Sciatic nerve (tissue), 2 donors: ENCODE data around the gene LIN28B. TPM values are rescaled to one million over a fixed set of nuclear protein-coding genes. Genes with fewer than 3 reads are reported as not detected.
"Not testable (repeated sequence)": the region's sequence is repeated elsewhere in the genome, so short reads cannot be mapped to it uniquely, and the experiment has no call there.

Source experiments
- ATAC-seq: fragments of 200-7000 bp; cut with Tn5 transposase; one replicate; pipeline ENCODE4 v1.9.1; 2020; ENCODE audit warnings: mild to moderate bottlenecking, moderate library complexity
- DNase-seq: peaks from one replicate; pipeline ENCODE4 v3.0.0-alpha.2; 2020; ENCODE audit warnings: low spot score
- intact Hi-C: fragments of 100-400 bp; cut with DNase I; formaldehyde crosslinking; loops from one replicate; pipeline ENCODE4 v1.14.2; 2022
- total RNA-seq: library from RNA; stranded (reverse); fragmentation: NEBNext Ultra II Directional; extraction: Animal tissue kit (Norgen Biotek cat#: 25700); gene quantifications from one replicate; pipeline ENCODE4 v1.2.1, GENCODE V29; 2021
- donor health status: DM: no; HTN: no; CAD: no.
- donor health status: DM: no; HTN: no; CAD: no.

LIN28B gene
- total RNA-seq: not detected

GRCh38 chr6:104956731-104957294 is at the start of gene LIN28B:
LIN28B (plus strand) TSS chr6:104957107; CDS start chr6:104957251, 144 bp downstream.
- ATAC-seq (no peak), DNase-seq (no peak)
- intact Hi-C loops: no loop called here

- intact Hi-C loops: no loop called here
- no peak for ATAC-seq
- DNase-seq: no peak
Measured at GRCh38 chr6:104908031-104908887, 48.6 kb upstream of the LIN28B start.

- ATAC-seq: no peak
- intact Hi-C loops: no loop called here
- no peak for DNase-seq
Measured at GRCh38 chr6:104908888-104909525, 47.9 kb upstream of the LIN28B start.

- intact Hi-C loops: no loop called here
- ATAC-seq: no peak
- no peak for DNase-seq
Measured at GRCh38 chr6:104921896-104922295, 35.0 kb upstream of the LIN28B start.

GRCh38 chr6:104928141-104928540 is 28.8 kb upstream of the LIN28B start:
- ATAC-seq (no peak), DNase-seq (no peak)
- intact Hi-C loops: no loop called here

- intact Hi-C loops: no loop called here
- ATAC-seq (no peak), DNase-seq (no peak)
Measured at GRCh38 chr6:104929353-104929752, 27.6 kb upstream of the LIN28B start.

GRCh38 chr6:104930939-104931338 is 26.0 kb upstream of the LIN28B start:
- intact Hi-C loops: no loop called here
- DNase-seq (no peak), ATAC-seq (no peak)

- ATAC-seq: no peak
- DNase-seq: no peak
- intact Hi-C loops: no loop called here
Measured at GRCh38 chr6:104936766-104937535, 20.0 kb upstream of the LIN28B start.

- ATAC-seq (no peak), DNase-seq (no peak)
- intact Hi-C loops: no loop called here
Measured at GRCh38 chr6:104940238-104940892, 16.5 kb upstream of the LIN28B start.

GRCh38 chr6:104940893-104941728 is 15.8 kb upstream of the LIN28B start:
- intact Hi-C loops: no loop called here
- DNase-seq: no peak
- ATAC-seq: no peak

GRCh38 chr6:104941729-104942091 is 15.2 kb upstream of the LIN28B start:
- DNase-seq (no peak), ATAC-seq (no peak)
- intact Hi-C loops: no loop called here

- ATAC-seq: no peak
- no peak for DNase-seq
- intact Hi-C loops: no loop called here
Measured at GRCh38 chr6:104943781-104944180, 13.1 kb upstream of the LIN28B start.

- intact Hi-C loops: no loop called here
- no peak for DNase-seq
- no peak for ATAC-seq
Measured at GRCh38 chr6:104949206-104949605, 7.7 kb upstream of the LIN28B start.

- intact Hi-C loops: no loop called here
- ATAC-seq: no peak
- DNase-seq: no peak
Measured at GRCh38 chr6:104951677-104952076, 5.2 kb upstream of the LIN28B start.

- ATAC-seq (no peak), DNase-seq (no peak)
- intact Hi-C loops: no loop called here
Measured at GRCh38 chr6:104952911-104953399, 4.0 kb upstream of the LIN28B start.

- DNase-seq, ATAC-seq, intact Hi-C loops: not testable (repeated sequence)
Measured at GRCh38 chr6:104953400-104954189, 3.3 kb upstream of the LIN28B start.

GRCh38 chr6:104954190-104954797 is 2.6 kb upstream of the LIN28B start:
- intact Hi-C loops: no loop called here
- DNase-seq (no peak), ATAC-seq (no peak)
